IMR-90 (cell line): Measurements from ENCODE around the gene APLN. TPM values are rescaled to one million over a fixed set of nuclear protein-coding genes. Genes with fewer than 3 reads are reported as not detected.
A peak's percentile ranks its signal among the peaks of the same experiment; 100 is the strongest.

Source experiments
- ATAC-seq: fragments of 200-7000 bp; cut with Tn5 transposase; 2 replicates; pipeline ENCODE4 v1.9.1; 2020; ENCODE audit warnings: low read depth, mild to moderate bottlenecking, moderate library complexity
- BruUV-seq: library from RNA; stranded (reverse); fragments of 400-500 nt; replicated peaks from 2 replicates; lab custom pipeline; 2021; lab: Mats Ljungman, UMichigan
- CTCF ChIA-PET: fragments of 300-600 bp; formaldehyde crosslinking; extraction: SDS; loops from one replicate; lab custom pipeline; 2021; ENCODE audit warnings: antibody characterized with exemption; lab: Yijun Ruan, JAX
- POLR2A ChIA-PET: fragments of 300-600 bp; sonication (Branson Sonifier 250); formaldehyde crosslinking; loops from one replicate; lab custom pipeline; 2022; ENCODE audit warnings: antibody characterized with exemption; ENCODE audit not compliant: unreplicated experiment; lab: Charles Lee
- DNase-seq: peaks from one replicate; pipeline ENCODE4 v3.0.0; 2013
- H2AFZ ChIP-seq: replicated peaks from 2 replicates; pipeline ENCODE3; 2013; ENCODE audit warnings: low read length, mild to moderate bottlenecking; ENCODE audit not compliant: poor library complexity
- H2AK5ac ChIP-seq: 2 replicates; pipeline ENCODE4 v1.6.1; 2013; ENCODE audit warnings: low read depth, low read length, inconsistent platforms
- H2AK9ac ChIP-seq: replicated peaks from 2 replicates; pipeline ENCODE3; 2013; ENCODE audit warnings: mild to moderate bottlenecking, low read depth, low read length, moderate library complexity; ENCODE audit not compliant: poor library complexity
- H2BK120ac ChIP-seq: 2 replicates; pipeline ENCODE4 v1.6.1; 2013; ENCODE audit warnings: low read depth, low read length, inconsistent platforms
- H2BK15ac ChIP-seq: 3 replicates; pipeline ENCODE4 v1.6.1; 2013; ENCODE audit warnings: low read depth, low read length, inconsistent platforms
- H2BK20ac ChIP-seq: 2 replicates; pipeline ENCODE4 v1.6.1; 2013; ENCODE audit warnings: low read depth, mild to moderate bottlenecking, inconsistent platforms, low read length, moderate library complexity
- H2BK5ac ChIP-seq: 2 replicates; pipeline ENCODE4 v1.6.1; 2013; ENCODE audit warnings: mild to moderate bottlenecking, low read depth, low read length, inconsistent platforms; ENCODE audit not compliant: poor library complexity, severe bottlenecking
- H3K14ac ChIP-seq: replicated peaks from 2 replicates; pipeline ENCODE4 v1.6.1; 2013; ENCODE audit warnings: low read depth, low read length, inconsistent platforms
- H3K18ac ChIP-seq: 2 replicates; pipeline ENCODE4 v1.6.1; 2013; ENCODE audit warnings: low read depth, low read length, control low read depth
- H3K23ac ChIP-seq: 2 replicates; pipeline ENCODE4 v1.6.1; 2013; ENCODE audit warnings: low read depth, low read length, inconsistent platforms
- H3K27ac ChIP-seq: 2 replicates; pipeline ENCODE4 v1.5.1; 2013; ENCODE audit warnings: mild to moderate bottlenecking, control low read depth, low read length; ENCODE audit not compliant: insufficient read depth
- H3K27me3 ChIP-seq: 2 replicates; pipeline ENCODE4 v1.6.1; 2013; ENCODE audit warnings: low read length; ENCODE audit not compliant: control insufficient read depth, insufficient read depth
- H3K36me3 ChIP-seq: 2 replicates; pipeline ENCODE4 v1.6.1; 2013; ENCODE audit warnings: low read length, mixed read lengths; ENCODE audit not compliant: control insufficient read depth, insufficient read depth
- H3K4ac ChIP-seq: 2 replicates; pipeline ENCODE4 v1.6.1; 2013; ENCODE audit warnings: low read depth, low read length, inconsistent platforms
- H3K4me1 ChIP-seq: 2 replicates; pipeline ENCODE4 v1.6.1; 2013; ENCODE audit warnings: low read length, mixed read lengths; ENCODE audit not compliant: control insufficient read depth, insufficient read depth
- H3K4me2 ChIP-seq: 2 replicates; pipeline ENCODE4 v1.6.1; 2013; ENCODE audit warnings: low read depth, mild to moderate bottlenecking, control low read depth, low read length, moderate library complexity
- H3K4me3 ChIP-seq: 2 replicates; pipeline ENCODE4 v1.5.1; 2013; ENCODE audit warnings: low read depth, mild to moderate bottlenecking, control low read depth, low read length, moderate library complexity; ENCODE audit not compliant: insufficient read depth
- H3K56ac ChIP-seq: 2 replicates; pipeline ENCODE4 v1.6.1; 2013; ENCODE audit warnings: low read length, inconsistent platforms; ENCODE audit not compliant: insufficient read depth; ENCODE audit errors: extremely low read depth
- H3K79me1 ChIP-seq, 2 experiments: 2 replicates each; pipeline ENCODE4 v1.6.1; 2013; ENCODE audit warnings: low read length in 2 of 2, inconsistent platforms in 1 of 2, low read depth in 1 of 2
- H3K9ac ChIP-seq: 2 replicates; pipeline ENCODE4 v1.6.1; 2013; ENCODE audit warnings: low read depth, low read length, control low read depth
- H3K9me1 ChIP-seq: 2 replicates; pipeline ENCODE4 v1.6.1; 2013; ENCODE audit warnings: low read length, inconsistent platforms; ENCODE audit not compliant: insufficient read depth
- H3K9me3 ChIP-seq: 2 replicates; pipeline ENCODE4 v1.6.1; 2013; ENCODE audit warnings: low read length; ENCODE audit not compliant: control insufficient read depth, insufficient read depth
- H4K20me1 ChIP-seq: 2 replicates; pipeline ENCODE4 v1.6.1; 2013; ENCODE audit warnings: low read length, inconsistent platforms; ENCODE audit not compliant: insufficient read depth
- H4K5ac ChIP-seq: 2 replicates; pipeline ENCODE4 v1.6.1; 2013; ENCODE audit warnings: mild to moderate bottlenecking, low read depth, low read length, control low read depth
- H4K8ac ChIP-seq, 2 experiments: 2 replicates each; pipeline ENCODE4 v1.6.1; 2013; ENCODE audit warnings: low read depth in 2 of 2, low read length in 2 of 2, control low read depth in 1 of 2, inconsistent platforms in 1 of 2
- H4K91ac ChIP-seq: 2 replicates; pipeline ENCODE4 v1.6.1; 2013; ENCODE audit warnings: low read depth, low read length, inconsistent platforms; ENCODE audit not compliant: insufficient read depth
- MAFK ChIP-seq: IDR thresholded peaks from 2 replicates; pipeline ENCODE4 v1.6.1; 2012; ENCODE audit warnings: low read depth, low read length, improper control_type of control experiment
- MXI1 ChIP-seq: IDR thresholded peaks from 2 replicates; pipeline ENCODE4 v1.6.1; 2012; ENCODE audit warnings: low read depth, mild to moderate bottlenecking, low read length, moderate library complexity, borderline replicate concordance
- WGBS, 2 experiments: methylation state at CpG; one replicate each; pipeline versions ENCODE4 v1.1.5 to v1.1.7; 2013; ENCODE audit warnings: missing lambda C conversion rate in 2 of 2; ENCODE audit not compliant: insufficient read length in 1 of 2; ENCODE audit errors: extremely low coverage in 2 of 2; 5-methylcytosine and 5-hydroxymethylcytosine counted together
- dilution Hi-C: fragments of 300-500 bp; cut with HindIII; formaldehyde crosslinking; loops from one replicate; pipeline ENCODE4 v1.14.3; 2018; ENCODE audit warnings: low sequenced_read_pairs; ENCODE audit not compliant: unreplicated experiment
- in situ Hi-C: fragments of 300-500 bp; cut with MboI; formaldehyde crosslinking; loops from 3 replicates; pipeline ENCODE4 v1.14.3; 2019; ENCODE audit warnings: low sequenced_read_pairs, inconsistent platforms, mixed read lengths
- intact Hi-C: fragments of 100-400 bp; cut with micrococcal nuclease; formaldehyde crosslinking; loops from 2 replicates; pipeline ENCODE4 v1.10.0; 2022
- polyA plus RNA-seq, 3 experiments: library from polyadenylated mRNA; depleted of rRNA; stranded (reverse); fragments of >200 nt; gene quantifications; 2 replicates each; pipeline ENCODE4 v1.2.3, GENCODE V29; 2012; ENCODE audit warnings: low replicate concordance in 1 of 3
- total RNA-seq: library from RNA; depleted of rRNA; stranded (reverse); fragments of >200 nt; gene quantifications from 2 replicates; pipeline ENCODE4 v1.2.3, GENCODE V29; 2012

Gene APLN
- total and polyA plus RNA-seq, 2 of the 4 experiments (the other 2 are of a cell fraction) = 0.18 to 0.72 TPM

DNA sequence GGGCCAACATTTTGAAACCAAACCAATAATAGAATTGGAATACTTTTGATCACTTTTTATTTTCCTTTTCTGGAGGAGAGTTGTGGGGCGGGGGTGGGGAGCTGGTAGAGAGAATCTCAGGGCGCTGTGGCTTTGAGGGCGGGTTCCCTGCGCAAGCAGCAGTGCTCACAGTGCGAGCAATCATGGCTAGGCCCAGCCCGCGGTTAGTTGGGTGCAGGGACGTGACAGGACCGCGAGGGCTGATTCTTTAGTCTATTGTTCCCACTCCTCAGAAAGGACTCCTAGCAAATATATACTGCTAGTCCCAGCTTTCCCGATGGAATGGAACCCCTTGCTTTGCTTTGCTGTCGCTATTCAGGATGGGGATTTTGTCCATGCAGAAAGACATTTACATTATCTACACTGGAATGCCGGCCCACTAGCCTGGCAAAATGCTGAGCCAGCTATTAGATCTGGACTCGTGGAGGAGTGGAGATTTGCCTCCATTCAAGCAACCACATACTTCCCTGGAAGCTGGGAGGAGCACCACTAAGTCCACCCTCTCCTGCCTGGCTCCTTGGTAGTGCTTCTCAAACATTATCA lies 23.9 kb upstream of the APLN start:
- no peak overlapping the region for H3K56ac ChIP-seq
- ATAC-seq = no peak
- H3K18ac ChIP-seq = no peak overlapping the region
- peak overlapping the region; percentile 64 for H3K4me2 ChIP-seq
- no peak overlapping the region for H2AK5ac ChIP-seq
- DNase-seq = no peak
- POLR2A ChIA-PET = no interaction called here
- peak overlapping the region; percentile 26 for H3K4me3 ChIP-seq
- peaks cover 2% of the 10 kb centered on the region for H3K4me1 ChIP-seq
- no peak overlapping the region for H4K5ac ChIP-seq
- dilution Hi-C loops = no loop called here
- no peak overlapping the region for H3K27ac ChIP-seq
- H2BK20ac ChIP-seq = no peak overlapping the region
- H3K23ac ChIP-seq = no peak overlapping the region; the same call in 1 of the 2 replicates
- H4K91ac ChIP-seq = no peak overlapping the region
- no peaks in the 10 kb centered on the region for H3K79me1 ChIP-seq
- in situ Hi-C loops = no loop called here
- peak overlapping the region; percentile 87 for H2AFZ ChIP-seq
- intact Hi-C loops = no loop called here
- no peak overlapping the region for H2BK120ac ChIP-seq
- H3K9me1 ChIP-seq = no peaks in the 10 kb centered on the region
- no peaks in the 10 kb centered on the region for H3K36me3 ChIP-seq
- H3K9ac ChIP-seq = no peak overlapping the region
- 40% methylated on average over 2 of the region's 14 CpGs; no CpG with 5 or more reads in 1 of the 2 experiments for WGBS, 2 experiments
- H4K8ac ChIP-seq = peak overlapping the region; percentile 53 to 77; a peak in 1 of 4 replicates
- no peak overlapping the region for H2AK9ac ChIP-seq
- H3K9me3 ChIP-seq = no peaks in the 10 kb centered on the region
- H3K14ac ChIP-seq = no peak overlapping the region
- H4K20me1 ChIP-seq = no peaks in the 10 kb centered on the region
- BruUV-seq = no TSS peak
- CTCF ChIA-PET = interaction anchor here (1.1 kb wide), 1 partner anchor 23 kb away, joined by 3 read pairs; no protein-coding TSS in a partner anchor
- no peak overlapping the region for H2BK5ac ChIP-seq
- TF ChIP-seq MXI1 (no peak), MAFK (peak; percentile 50)
- H3K4ac ChIP-seq = no peak overlapping the region
- no peak overlapping the region for H2BK15ac ChIP-seq
- H3K27me3 ChIP-seq = peaks cover 13% of the 10 kb centered on the region; the same call in 1 of the 2 replicates
